ENCODE measurements around the gene HSBP1L1. TPM values are rescaled to one million over a fixed set of nuclear protein-coding genes. Genes with fewer than 3 reads are reported as not detected.

HSBP1L1 gene
- total and polyA plus RNA-seq, 8 donors = 4.1 to 62.3 (median 34.0) TPM

DNA sequence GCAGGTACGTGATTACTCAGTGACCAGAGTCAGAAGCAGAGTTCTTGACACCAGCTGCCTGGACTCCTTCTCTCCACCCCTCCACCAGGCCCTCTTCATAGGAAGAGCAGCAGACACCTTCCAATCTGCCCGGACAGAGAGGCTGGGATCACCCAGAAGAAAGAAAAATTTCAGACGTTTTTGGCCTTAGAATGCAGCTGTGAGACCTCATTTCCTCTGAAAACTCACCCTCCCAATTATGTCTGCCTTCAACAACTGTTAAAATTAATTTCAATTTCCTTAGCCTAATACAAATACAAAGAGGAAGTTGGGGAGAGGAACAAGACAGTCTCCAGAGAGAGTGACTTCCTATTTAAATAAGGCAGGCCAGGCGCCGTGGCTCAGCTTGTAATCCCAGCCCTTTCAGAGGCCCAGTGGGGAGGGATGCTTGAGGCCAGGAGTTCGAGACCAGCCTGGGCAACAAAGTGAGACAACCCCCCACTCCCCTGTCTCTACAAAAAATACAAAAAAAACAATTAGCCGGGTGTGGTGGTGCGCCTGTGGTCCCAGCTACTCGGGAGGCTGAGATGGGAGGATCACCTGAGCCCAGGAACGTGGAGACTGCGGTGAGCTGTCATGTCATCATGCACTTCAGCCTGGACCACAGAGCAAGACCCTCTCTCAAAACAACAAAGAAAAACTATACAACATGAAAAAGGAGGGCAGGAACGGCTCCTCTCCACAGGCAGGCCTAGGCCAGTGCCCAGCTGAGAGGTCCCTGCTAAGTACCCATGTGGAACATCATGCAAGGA lies 14.6 kb upstream of the HSBP1L1 start:
- H3K9me3 ChIP-seq = no peaks in the 10 kb centered on the region
- TF ChIP-seq EP300 (IDR thresholded peaks at IDR 0.05) (no peak), POLR2AphosphoS5 (IDR thresholded peaks at IDR 0.05) (no peak), POLR2A (IDR thresholded peaks at IDR 0.05) (no peak)
- TF ChIP-seq, protein P1, sequence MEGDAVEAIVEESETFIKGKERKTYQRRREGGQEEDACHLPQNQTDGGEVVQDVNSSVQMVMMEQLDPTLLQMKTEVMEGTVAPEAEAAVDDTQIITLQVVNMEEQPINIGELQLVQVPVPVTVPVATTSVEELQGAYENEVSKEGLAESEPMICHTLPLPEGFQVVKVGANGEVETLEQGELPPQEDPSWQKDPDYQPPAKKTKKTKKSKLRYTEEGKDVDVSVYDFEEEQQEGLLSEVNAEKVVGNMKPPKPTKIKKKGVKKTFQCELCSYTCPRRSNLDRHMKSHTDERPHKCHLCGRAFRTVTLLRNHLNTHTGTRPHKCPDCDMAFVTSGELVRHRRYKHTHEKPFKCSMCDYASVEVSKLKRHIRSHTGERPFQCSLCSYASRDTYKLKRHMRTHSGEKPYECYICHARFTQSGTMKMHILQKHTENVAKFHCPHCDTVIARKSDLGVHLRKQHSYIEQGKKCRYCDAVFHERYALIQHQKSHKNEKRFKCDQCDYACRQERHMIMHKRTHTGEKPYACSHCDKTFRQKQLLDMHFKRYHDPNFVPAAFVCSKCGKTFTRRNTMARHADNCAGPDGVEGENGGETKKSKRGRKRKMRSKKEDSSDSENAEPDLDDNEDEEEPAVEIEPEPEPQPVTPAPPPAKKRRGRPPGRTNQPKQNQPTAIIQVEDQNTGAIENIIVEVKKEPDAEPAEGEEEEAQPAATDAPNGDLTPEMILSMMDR (IDR thresholded peaks at IDR 0.05) = no peak
- H3K4me3 ChIP-seq = peak overlapping the region; percentile 82 to 99 (median 94)
- peak; percentile 32 to 60 for DNase-seq
- peaks cover 27 to 72% (median 57%) of the 10 kb centered on the region in 4 donors for H3K4me1 ChIP-seq
- H3K27ac ChIP-seq = peak overlapping the region in 4 of 5 donors; percentile 87 to 93 (median 91)
- peaks cover 0 to 15% (median 9%) of the 10 kb centered on the region in 4 donors for H3K36me3 ChIP-seq
- WGBS, 5 donors = 63 to 78% (median 69%) methylated on average over 12 of the region's 12 CpGs
- intact Hi-C loops (cut with DNase I; ENCODE audit: low total_unique reads) = loop anchor here (10.0 kb wide), 2 partner anchors 85 to 265 kb away; partner anchors contain the start of gene RBFA
- H3K27me3 ChIP-seq = no peaks in the 10 kb centered on the region

DNA sequence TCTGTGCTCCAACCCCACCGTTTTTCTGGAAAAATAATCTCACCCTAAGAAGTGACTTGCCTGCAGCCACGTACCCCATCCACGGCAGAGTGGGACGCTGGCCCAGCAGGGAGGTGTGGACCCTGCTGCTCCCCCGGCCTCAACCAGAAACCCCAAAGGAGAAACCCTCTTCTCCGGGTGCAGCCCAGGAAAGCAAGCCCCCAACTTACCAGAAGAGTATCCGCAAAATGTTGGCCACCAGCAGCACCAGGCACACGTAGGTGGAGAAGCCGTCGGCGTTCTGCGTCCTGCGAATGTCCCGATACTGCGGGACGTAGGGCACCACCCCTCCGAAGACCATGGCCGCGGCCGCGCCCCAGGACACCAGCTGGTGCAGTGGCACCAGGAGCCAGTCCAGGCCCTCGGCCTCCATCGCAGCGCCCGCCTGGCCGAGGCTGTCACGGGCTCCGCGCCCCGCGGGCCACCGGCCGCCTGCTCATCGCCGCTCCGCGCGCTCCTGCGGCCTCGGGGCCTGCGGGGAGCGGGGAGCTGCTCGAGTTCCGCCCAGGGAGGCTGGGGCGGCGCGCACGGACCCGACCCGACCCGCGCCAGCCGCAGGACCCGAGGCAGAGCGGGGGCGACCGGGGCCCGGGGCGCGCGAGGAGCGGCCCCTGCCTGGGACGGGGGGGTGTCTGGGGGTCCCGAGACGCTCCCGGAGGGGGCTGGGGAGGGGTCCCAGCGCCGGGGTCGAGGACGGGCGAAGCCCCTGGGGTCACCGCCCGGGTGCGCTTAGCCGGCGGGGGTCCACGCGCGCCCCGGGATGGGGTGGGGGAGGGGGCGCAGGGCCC lies 13.7 kb upstream of the HSBP1L1 start:
- DNase-seq = peak; percentile 50 to 72
- Histone ChIP-seq H3K36me3 (peaks cover 0 to 15% (median 9%) of the 10 kb centered on the region in 4 donors), H3K27ac (peak overlapping the region; percentile 74 to 93 (median 91)), H3K4me3 (peak overlapping the region; percentile 82 to 99 (median 94)), H3K4me1 (peaks cover 26 to 64% (median 51%) of the 10 kb centered on the region in 4 donors), H3K27me3 (no peaks in the 10 kb centered on the region), H3K9me3 (no peaks in the 10 kb centered on the region)
- WGBS, 5 donors = 2 to 5% (median 4%) methylated on average over 26 to 80 of the region's 81 CpGs
- TF ChIP-seq EP300 (IDR thresholded peaks at IDR 0.05) = no peak
- TF ChIP-seq POLR2A (IDR thresholded peaks at IDR 0.05) = no peak
- TF ChIP-seq, protein P1 (IDR thresholded peaks at IDR 0.05) = no peak
- TF ChIP-seq POLR2AphosphoS5 (IDR thresholded peaks at IDR 0.05) = no peak
- intact Hi-C loops (cut with DNase I; ENCODE audit: low total_unique reads) = loop anchor here (10.0 kb wide), 1 partner anchor 266 kb away; no protein-coding TSS in a partner anchor

- 0 to 1% (median 1%) methylated on average over 32 to 126 of the region's 126 CpGs for WGBS, 5 donors
- Histone ChIP-seq H3K4me1 (peaks cover 26 to 53% (median 47%) of the 10 kb centered on the region in 4 donors), H3K4me3 (peak within 1 kb of the TSS; percentile 82 to 99 (median 94))
Measured at GRCh38 chr18:79951545-79952455, 12.6 kb upstream of the HSBP1L1 start, which contains the start of gene SLC66A2. Gene SLC66A2, minus strand, starts transcription at chr18:79951653. Its CDS starts 727 bp downstream, at chr18:79950926.

DNA sequence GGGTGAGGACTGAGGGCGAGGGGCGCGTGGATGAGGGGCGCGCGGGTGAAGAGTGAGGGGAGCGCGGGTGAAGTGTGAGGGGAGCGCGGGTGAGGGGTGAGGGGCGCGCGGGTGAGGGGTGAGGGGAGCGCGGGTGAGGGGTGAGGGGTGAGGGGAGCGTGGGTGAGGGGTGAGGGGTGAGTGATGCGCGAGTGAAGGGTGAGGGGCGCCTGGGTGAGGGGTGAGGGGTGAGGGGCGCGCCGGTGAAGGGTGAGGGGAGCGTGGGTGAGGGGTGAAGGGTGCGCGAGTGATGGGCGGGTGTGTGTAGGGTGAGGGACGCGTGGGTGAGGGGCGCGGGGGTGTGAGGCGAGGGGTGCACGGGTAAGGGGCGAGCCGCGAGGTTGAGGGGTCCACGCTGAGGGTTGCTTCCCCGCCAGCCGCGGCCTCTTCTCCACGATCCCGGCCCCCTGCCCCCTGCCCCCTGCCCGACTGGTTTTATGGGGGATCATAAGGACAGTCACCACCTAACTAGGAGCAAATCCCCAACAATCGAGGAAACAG lies 11.9 kb upstream of the HSBP1L1 start:
- intact Hi-C loops (cut with DNase I; ENCODE audit: low total_unique reads) = loop anchor here (10.0 kb wide), 1 partner anchor 268 kb away; no protein-coding TSS in a partner anchor
- Histone ChIP-seq H3K4me3 (peak overlapping the region; percentile 82 to 99 (median 94)), H3K27me3 (no peaks in the 10 kb centered on the region), H3K4me1 (peaks cover 26 to 46% (median 40%) of the 10 kb centered on the region in 4 donors), H3K36me3 (peaks cover 0 to 12% (median 5%) of the 10 kb centered on the region in 4 donors), H3K27ac (peak overlapping the region in 2 of 5 donors; percentile 91 to 93), H3K9me3 (no peaks in the 10 kb centered on the region)
- WGBS, 5 donors = 23 to 40% (median 32%) methylated on average over 28 to 43 of the region's 43 CpGs
- DNase-seq = peak; percentile 24 to 26
- no peak for TF ChIP-seq EP300 (IDR thresholded peaks at IDR 0.05)
- TF ChIP-seq POLR2AphosphoS5 (IDR thresholded peaks at IDR 0.05) = no peak
- no peak for TF ChIP-seq POLR2A (IDR thresholded peaks at IDR 0.05)
- TF ChIP-seq, protein P1 (IDR thresholded peaks at IDR 0.05) = no peak

More at GRCh38 chr18:79951545-79952455, 12.6 kb upstream of the HSBP1L1 start, which contains the start of gene SLC66A2:
- intact Hi-C loops (cut with DNase I; ENCODE audit: low total_unique reads) = loop anchor here (10.0 kb wide), 1 partner anchor 267 kb away; no protein-coding TSS in a partner anchor
- no peaks in the 10 kb centered on the region for H3K27me3 ChIP-seq
- no peak for TF ChIP-seq EP300 (IDR thresholded peaks at IDR 0.05)
- TF ChIP-seq POLR2AphosphoS5 (IDR thresholded peaks at IDR 0.05) = peak; percentile 54 to 86 (median 81)
- H3K36me3 ChIP-seq = peaks cover 0 to 13% (median 8%) of the 10 kb centered on the region in 4 donors
- DNase-seq = peak; percentile 94 to 97
- peak within 1 kb of the TSS; percentile 74 to 93 (median 91) for H3K27ac ChIP-seq
- no peaks in the 10 kb centered on the region for H3K9me3 ChIP-seq

Measured in stomach (tissue), 9 donors.